Naive thymus-derived CD4-positive, alpha-beta T cell (primary cell): ENCODE results near the gene NRCAM. TPM values are rescaled to one million over a fixed set of nuclear protein-coding genes. Genes with fewer than 3 reads are reported as not detected.

Experiments used
- ATAC-seq: fragments of 150-1000 bp; cut with Tn5 transposase; 2 replicates; pipeline ENCODE4 v1.10.0; 2021; ENCODE audit warnings: mild to moderate bottlenecking, moderate library complexity
- CTCF ChIA-PET: fragments of 350-600 bp; sonication (Branson Sonifier 250); formaldehyde crosslinking; loops from one replicate; lab custom pipeline; 2021; ENCODE audit warnings: antibody characterized with exemption; lab: Charles Lee
- POLR2A ChIA-PET: fragments of 350-600 bp; sonication (Branson Sonifier 250); formaldehyde crosslinking; loops from one replicate; lab custom pipeline; 2021; ENCODE audit warnings: antibody characterized with exemption, inconsistent platforms; lab: Charles Lee
- DNase-seq, 9 donors: peaks; one replicate each; pipeline versions ENCODE4 v3.0.0 to v3.0.0-alpha.2; 2020 to 2022; ENCODE audit warnings: mixed read lengths in 1 of 9
- H3K27ac ChIP-seq: one replicate; pipeline ENCODE4 v1.7.0; 2013; ENCODE audit warnings: mild to moderate bottlenecking, low read depth, low read length, moderate library complexity
- H3K27me3 ChIP-seq, 2 donors: one replicate each; pipeline ENCODE4 v1.7.0; 2013; ENCODE audit warnings: low read length in 2 of 2, mild to moderate bottlenecking in 2 of 2, moderate library complexity in 2 of 2; ENCODE audit not compliant: control insufficient read depth in 2 of 2, insufficient read depth in 2 of 2
- H3K36me3 ChIP-seq, 3 experiments: 1 replicate in 2 of 3; 2 replicates in 1 of 3; pipeline ENCODE4 v1.7.0; 2013; ENCODE audit warnings: low read length in 3 of 3, mild to moderate bottlenecking in 3 of 3, moderate library complexity in 1 of 3; ENCODE audit not compliant: insufficient read depth in 3 of 3, control insufficient read depth in 2 of 3
- H3K4me1 ChIP-seq, 2 donors: one replicate each; pipeline ENCODE4 v1.7.0; 2013; ENCODE audit warnings: low read length in 2 of 2, mild to moderate bottlenecking in 2 of 2, moderate library complexity in 1 of 2; ENCODE audit not compliant: control insufficient read depth in 2 of 2, insufficient read depth in 2 of 2
- H3K4me3 ChIP-seq: 2 replicates; pipeline ENCODE4 v1.7.0; 2013; ENCODE audit warnings: mild to moderate bottlenecking, low read length
- H3K9me3 ChIP-seq, 3 experiments: 1 replicate in 2 of 3; 2 replicates in 1 of 3; pipeline ENCODE4 v1.7.0; 2013; ENCODE audit warnings: low read length in 3 of 3; ENCODE audit not compliant: control insufficient read depth in 2 of 3
- H3K27ac Mint-ChIP-seq, 9 donors: one replicate each; pipeline ENCODE4 v1.8.0; 2020 to 2022; ENCODE audit warnings: mixed read lengths in 9 of 9, mild to moderate bottlenecking in 8 of 9, moderate library complexity in 5 of 9, inconsistent platforms in 2 of 9
- H3K27me3 Mint-ChIP-seq, 5 donors: one replicate each; pipeline ENCODE4 v1.8.0; 2021 to 2022; ENCODE audit warnings: mixed read lengths in 5 of 5, mild to moderate bottlenecking in 1 of 5
- H3K36me3 Mint-ChIP-seq, 5 donors: one replicate each; pipeline ENCODE4 v1.8.0; 2020 to 2022; ENCODE audit warnings: mixed read lengths in 5 of 5, mild to moderate bottlenecking in 3 of 5, inconsistent platforms in 1 of 5
- H3K4me1 Mint-ChIP-seq, 7 donors: one replicate each; pipeline ENCODE4 v1.8.0; 2020 to 2022; ENCODE audit warnings: mixed read lengths in 7 of 7, mild to moderate bottlenecking in 3 of 7, inconsistent platforms in 1 of 7
- H3K4me3 Mint-ChIP-seq, 10 donors: one replicate each; pipeline ENCODE4 v1.8.0; 2020 to 2022; ENCODE audit warnings: mild to moderate bottlenecking in 10 of 10, mixed read lengths in 10 of 10, moderate library complexity in 6 of 10, inconsistent platforms in 2 of 10
- H3K9me3 Mint-ChIP-seq, 11 donors: one replicate each; pipeline ENCODE4 v1.8.0; 2020 to 2022; ENCODE audit warnings: mixed read lengths in 11 of 11, mild to moderate bottlenecking in 4 of 11, inconsistent platforms in 1 of 11, moderate library complexity in 1 of 11
- intact Hi-C, 2 donors: fragments of 100-400 bp; cut with micrococcal nuclease; formaldehyde crosslinking; loops; one replicate each; pipeline ENCODE4 v1.15.1; 2023
- polyA plus RNA-seq, 2 donors: library from polyadenylated mRNA; unstranded; fragments of 300-500 nt; fragmentation: Illumina TruSeq; gene quantifications; one replicate each; pipeline ENCODE4 v1.2.3, GENCODE V29; 2021
- total RNA-seq, 6 experiments: library from RNA in 5 of 6; stranded (reverse) in 5 of 6; gene quantifications; 1 replicate in 5 of 6; 2 replicates in 1 of 6; pipeline ENCODE4 v1.2.3 and lab custom pipeline; 2021 to 2026

The NRCAM gene
- total and polyA plus RNA-seq, 7 experiments from 2014 or later: 2.1 to 13.6 (median 6.4) TPM; not detected in 1

GRCh38 chr7:108457871-108458270, 1.6 kb upstream of the NRCAM start:
- H3K4me1 ChIP-seq: peaks cover 0 to 3% of the 10 kb centered on the region in 2 donors
- Mint-ChIP-seq H3K36me3 (peaks cover 0 to 3% (median 0%) of the 10 kb centered on the region in 5 donors), H3K27ac (no peak overlapping the region), H3K9me3 (peaks cover 0 to 7% (median 0%) of the 10 kb centered on the region in 11 donors), H3K4me1 (peaks cover 5 to 64% (median 51%) of the 10 kb centered on the region in 7 donors), H3K27me3 (peaks cover 28 to 61% (median 36%) of the 10 kb centered on the region in 5 donors), H3K4me3 (peak overlapping the region in 9 of 10 donors; percentile 73 to 88 (median 80))
- no peak for ATAC-seq
- no peak for DNase-seq
- CTCF ChIA-PET: interaction anchor here (1.8 kb wide), 1 partner anchor 39 kb away, joined by 11 read pairs; no protein-coding TSS in a partner anchor
- POLR2A ChIA-PET: interaction anchor here (1.3 to 2.3 kb wide), 2 partner anchors 69 to 1290 kb away, joined by 6 to 7 read pairs; partner anchors contain the start of genes HBP1 and PNPLA8
- no peaks in the 10 kb centered on the region for H3K9me3 ChIP-seq
- peaks cover 0 to 4% (median 0%) of the 10 kb centered on the region in 3 experiments for H3K36me3 ChIP-seq
- intact Hi-C loops: no loop called here
- no peak overlapping the region for H3K4me3 ChIP-seq
- H3K27ac ChIP-seq: no peak overlapping the region
- no peaks in the 10 kb centered on the region for H3K27me3 ChIP-seq

DNA sequence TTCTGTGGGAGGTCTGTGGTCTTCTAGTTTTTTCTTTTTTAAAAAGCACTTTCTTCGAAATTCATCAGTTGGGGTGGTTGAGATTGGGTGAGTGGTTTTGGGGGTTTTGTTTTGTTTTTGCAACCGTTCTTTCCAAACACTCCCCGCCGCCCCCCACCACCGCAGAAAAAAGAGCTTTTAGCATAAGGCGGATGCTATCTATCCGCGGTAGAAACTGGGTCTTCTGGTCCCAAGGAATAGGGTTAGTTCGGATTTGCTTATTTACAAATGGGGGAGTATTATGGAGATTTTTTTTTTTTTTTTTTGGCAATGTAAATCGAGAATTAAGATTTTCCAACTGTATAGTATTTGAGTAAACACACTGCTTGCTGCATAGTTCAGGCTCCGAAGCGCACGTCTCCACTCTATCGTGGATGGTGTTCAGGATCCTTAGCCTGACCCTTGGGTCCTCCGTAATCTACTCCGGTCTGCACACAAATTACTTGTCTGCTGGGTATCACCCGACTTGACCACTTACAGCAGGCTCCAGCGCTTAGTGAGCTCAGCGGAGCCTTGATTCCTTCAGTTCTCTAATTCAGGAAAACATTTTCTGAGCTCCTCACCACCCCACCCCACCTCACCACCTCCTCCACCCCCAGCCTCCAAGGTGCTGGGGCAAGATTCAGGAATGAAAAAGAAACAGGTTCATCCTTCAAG, 757 bp upstream of the NRCAM start:
- H3K36me3 ChIP-seq: peaks cover 0 to 4% (median 0%) of the 10 kb centered on the region in 3 experiments
- H3K27me3 ChIP-seq: no peaks in the 10 kb centered on the region
- peaks cover 28 to 69% (median 44%) of the 10 kb centered on the region in 5 donors for H3K27me3 Mint-ChIP-seq

DNA sequence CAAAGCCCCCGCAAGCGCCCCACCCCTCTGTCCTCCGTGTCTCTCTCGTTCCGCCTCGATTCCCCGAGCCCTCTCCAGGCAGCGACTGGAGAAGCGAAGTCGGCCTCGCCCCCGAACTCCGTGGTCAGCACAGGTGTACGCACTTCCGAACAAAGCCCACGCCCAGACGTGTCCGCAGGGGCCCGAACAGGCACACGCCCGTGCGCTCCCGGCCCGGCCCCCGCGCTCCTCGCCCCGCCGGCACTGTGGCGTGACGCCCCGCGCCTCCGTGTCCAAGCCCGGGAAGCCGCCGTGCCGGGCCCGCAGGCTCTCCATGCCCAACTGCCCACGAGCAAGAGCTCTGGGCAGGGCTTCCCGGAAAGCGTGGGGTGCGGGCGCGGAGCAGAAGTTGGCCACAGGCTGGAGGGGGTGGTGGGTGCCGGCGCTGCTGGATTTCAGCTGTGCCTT, 662 bp downstream of the NRCAM start:
- ChIA-PET CTCF (no interaction called here), POLR2A (interaction anchor here (0.8 to 2.3 kb wide), 3 partner anchors 38 to 71 kb away, joined by 3 to 6 read pairs (median 6); partner anchors contain the start of gene PNPLA8)
- peaks cover 28 to 75% (median 45%) of the 10 kb centered on the region in 5 donors for H3K27me3 Mint-ChIP-seq
- H3K4me3 ChIP-seq: peak overlapping the region; percentile 51
- peak overlapping the region; percentile 15 to 88 (median 80) for H3K4me3 Mint-ChIP-seq
- H3K4me1 Mint-ChIP-seq: peaks cover 5 to 49% (median 34%) of the 10 kb centered on the region in 7 donors
- H3K27ac Mint-ChIP-seq: peak overlapping the region in 1 of 9 donors; percentile 67
- no peaks in the 10 kb centered on the region for H3K36me3 Mint-ChIP-seq
- peaks cover 0 to under 1% of the 10 kb centered on the region in 2 donors for H3K4me1 ChIP-seq
- ATAC-seq (peak; percentile 11), DNase-seq (peak in 6 of 9 donors; percentile 7 to 41 (median 9))
- H3K9me3 Mint-ChIP-seq: no peaks in the 10 kb centered on the region
- peaks cover 0 to 4% (median 0%) of the 10 kb centered on the region in 3 experiments for H3K36me3 ChIP-seq
- intact Hi-C loops: loop anchor here in 1 of 2 donors (1.0 kb wide), 1 partner anchor 8 kb away; no protein-coding TSS in a partner anchor
- H3K9me3 ChIP-seq: no peaks in the 10 kb centered on the region
- no peak overlapping the region for H3K27ac ChIP-seq
- no peaks in the 10 kb centered on the region for H3K27me3 ChIP-seq

More for the DNA sequence above, 757 bp upstream of the NRCAM start:
- CTCF ChIA-PET: interaction anchor here (0.8 to 1.8 kb wide), 2 partner anchors 40 to 46 kb away, joined by 3 to 11 read pairs; no protein-coding TSS in a partner anchor
- Histone ChIP-seq H3K4me1 (peaks cover 0 to 3% of the 10 kb centered on the region in 2 donors), H3K27ac (no peak overlapping the region), H3K9me3 (no peaks in the 10 kb centered on the region), H3K4me3 (no peak overlapping the region)
- Mint-ChIP-seq H3K4me3 (peak overlapping the region; percentile 16 to 88 (median 79)), H3K36me3 (peaks cover 0 to 2% (median 0%) of the 10 kb centered on the region in 5 donors), H3K27ac (peak overlapping the region in 3 of 9 donors; percentile 38 to 71 (median 46)), H3K4me1 (peaks cover 5 to 62% (median 46%) of the 10 kb centered on the region in 7 donors), H3K9me3 (peaks cover 0 to 5% (median 0%) of the 10 kb centered on the region in 11 donors)
- no peak for DNase-seq
- ATAC-seq: no peak
- POLR2A ChIA-PET: interaction anchor here (1.2 to 2.3 kb wide), 3 partner anchors 40 to 1289 kb away, joined by 6 to 7 read pairs (median 6); partner anchors contain the start of genes HBP1 and PNPLA8
- intact Hi-C loops: no loop called here

DNA sequence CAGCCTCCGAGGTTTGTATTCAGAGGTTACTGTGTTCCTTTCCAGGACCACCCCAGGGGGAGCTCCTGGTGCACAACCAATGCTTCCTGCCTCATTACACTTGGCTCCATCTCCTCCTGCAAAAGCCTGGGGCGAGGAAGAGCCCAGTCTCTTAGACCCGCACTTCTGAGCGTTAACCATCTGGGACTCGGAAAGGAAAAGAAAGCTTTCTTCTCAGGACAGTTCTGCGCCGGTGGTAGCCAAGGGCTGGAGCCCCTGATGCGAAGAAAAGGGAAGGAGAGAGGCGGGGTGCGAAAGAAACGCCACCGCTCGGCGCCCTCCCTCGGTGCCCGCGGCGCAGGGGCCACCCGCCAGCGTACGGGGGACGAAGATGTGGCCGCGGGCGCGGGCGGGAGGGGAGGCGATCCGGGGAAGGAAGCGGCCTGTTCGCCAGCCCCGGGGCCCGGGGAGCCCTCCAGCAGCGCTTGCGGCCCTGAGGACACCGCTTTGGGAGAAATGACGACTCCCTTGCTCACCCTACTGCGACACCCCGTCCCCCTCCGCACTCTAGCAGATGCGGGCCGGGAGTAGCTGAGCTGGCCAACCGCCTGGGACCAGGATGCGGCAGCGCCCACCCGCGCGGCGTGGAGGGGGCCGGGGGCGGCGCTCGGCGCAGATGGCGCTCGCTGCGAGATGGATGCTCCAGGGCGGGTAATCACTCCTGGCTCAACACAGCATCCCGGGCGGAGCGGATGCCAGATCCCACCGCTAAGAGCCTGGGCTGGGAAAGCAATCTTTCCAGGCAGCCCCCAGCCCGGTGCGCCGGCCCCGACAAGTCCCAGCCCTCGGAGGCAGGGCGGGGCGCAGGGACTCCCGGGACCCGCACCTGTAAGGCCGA, 1.3 kb downstream of the NRCAM start:
- ATAC-seq (peak; percentile 23), DNase-seq (peak in 5 of 9 donors; percentile 12 to 26 (median 18))
- peak overlapping the region; percentile 70 to 90 (median 87) for H3K4me3 Mint-ChIP-seq
- CTCF ChIA-PET: interaction anchor here (2.5 to 3.3 kb wide), 2 partner anchors 17 to 42 kb away, joined by 7 to 67 read pairs; no protein-coding TSS in a partner anchor
- peaks cover 28 to 74% (median 49%) of the 10 kb centered on the region in 5 donors for H3K27me3 Mint-ChIP-seq
- peaks cover 5 to 44% (median 27%) of the 10 kb centered on the region in 7 donors for H3K4me1 Mint-ChIP-seq
- peak overlapping the region in 1 of 9 donors; percentile 28 for H3K27ac Mint-ChIP-seq
- intact Hi-C loops: loop anchor here in 1 of 2 donors (1.0 kb wide), 2 partner anchors 8 to 71 kb away; partner anchors contain the start of gene PNPLA8
- H3K27me3 ChIP-seq: no peaks in the 10 kb centered on the region
- H3K36me3 ChIP-seq: peaks cover 0 to 4% (median 0%) of the 10 kb centered on the region in 3 experiments
- no peaks in the 10 kb centered on the region for H3K4me1 ChIP-seq
- POLR2A ChIA-PET: no interaction called here
- no peaks in the 10 kb centered on the region for H3K36me3 Mint-ChIP-seq
- H3K27ac ChIP-seq: no peak overlapping the region
- peak overlapping the region; percentile 51 for H3K4me3 ChIP-seq
- no peaks in the 10 kb centered on the region for H3K9me3 Mint-ChIP-seq
- H3K9me3 ChIP-seq: no peaks in the 10 kb centered on the region

DNA sequence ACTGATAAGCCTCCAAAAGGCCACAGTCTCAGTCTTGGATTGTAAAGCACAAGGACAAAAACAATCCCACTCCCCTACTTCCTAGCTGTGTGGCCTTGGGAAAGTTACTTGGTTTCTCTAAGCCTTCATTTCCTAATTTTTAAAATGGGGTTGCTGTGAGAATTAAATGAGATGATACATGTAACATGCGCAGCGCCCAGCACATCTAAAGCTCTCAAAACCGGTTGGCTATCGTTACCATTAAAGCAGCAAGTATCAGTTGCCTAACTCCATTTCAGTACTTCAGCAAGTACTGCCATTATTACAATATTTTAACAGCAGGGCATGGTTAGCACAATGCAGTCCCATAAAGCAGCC, 1.9 kb downstream of the NRCAM start:
- H3K36me3 ChIP-seq: peaks cover 0 to 4% (median 0%) of the 10 kb centered on the region in 3 experiments
- H3K9me3 Mint-ChIP-seq: no peaks in the 10 kb centered on the region
- peaks cover 5 to 39% (median 25%) of the 10 kb centered on the region in 7 donors for H3K4me1 Mint-ChIP-seq
- H3K27ac Mint-ChIP-seq: no peak overlapping the region
- H3K4me1 ChIP-seq: no peaks in the 10 kb centered on the region
- DNase-seq (no peak), ATAC-seq (no peak)
- H3K27me3 ChIP-seq: no peaks in the 10 kb centered on the region
- ChIA-PET CTCF (interaction anchor here (0.5 to 3.3 kb wide), 4 partner anchors 8 to 65 kb away, joined by 4 to 67 read pairs (median 6); no protein-coding TSS in a partner anchor), POLR2A (interaction anchor here (0.6 kb wide), 1 partner anchor 43 kb away, joined by 4 read pairs; no protein-coding TSS in a partner anchor)
- intact Hi-C loops: loop anchor here in 1 of 2 donors (1.0 kb wide), 1 partner anchor 72 kb away; the partner anchor contains the start of gene PNPLA8
- peak overlapping the region; percentile 70 to 90 (median 87) for H3K4me3 Mint-ChIP-seq
- no peak overlapping the region for H3K27ac ChIP-seq
- peak overlapping the region; percentile 51 for H3K4me3 ChIP-seq
- H3K27me3 Mint-ChIP-seq: peaks cover 28 to 74% (median 55%) of the 10 kb centered on the region in 5 donors
- no peaks in the 10 kb centered on the region for H3K36me3 Mint-ChIP-seq
- no peaks in the 10 kb centered on the region for H3K9me3 ChIP-seq
